ENCODE data around the gene PRSS38.

The PRSS38 gene

DNA sequence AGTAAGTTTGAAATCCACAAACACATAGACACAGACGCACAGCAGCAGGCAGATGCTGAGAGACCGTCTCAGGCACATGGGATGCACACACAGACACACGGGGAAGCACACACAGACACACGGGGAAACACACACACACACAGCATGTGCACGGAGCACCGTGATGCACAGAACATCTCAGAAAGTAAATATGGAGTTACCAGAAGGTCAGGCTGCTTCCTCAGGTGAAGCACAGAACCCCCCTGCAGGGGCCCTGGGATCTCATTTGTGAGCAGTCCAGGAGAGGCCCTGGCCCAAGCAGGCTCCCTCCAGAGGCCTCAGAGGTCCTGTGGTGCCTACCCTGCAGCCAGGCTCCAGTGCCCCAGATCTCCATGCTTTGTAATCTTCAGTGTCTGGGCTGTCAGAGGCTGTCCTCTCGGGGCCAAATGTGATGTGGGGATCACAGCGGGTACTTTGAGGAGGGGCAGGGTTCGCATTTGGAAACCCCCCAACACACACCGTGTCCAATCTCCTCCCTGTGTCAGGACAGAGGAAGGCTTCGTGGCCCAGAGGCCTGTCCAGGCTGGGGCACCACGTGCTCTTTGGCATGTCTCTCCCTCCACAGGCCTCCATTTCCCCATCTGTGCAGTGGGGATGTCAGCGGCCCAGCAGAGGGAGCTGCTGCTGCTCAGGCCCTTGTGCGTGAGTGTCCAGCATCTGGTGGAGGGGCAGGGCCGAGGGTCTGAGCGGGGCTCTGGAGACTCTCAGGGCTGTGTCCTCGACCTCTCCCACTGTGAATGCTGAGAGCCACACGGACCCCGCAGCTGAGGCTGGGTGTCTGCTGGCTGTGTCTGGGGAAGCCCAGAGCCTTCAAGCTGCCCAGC, 23.0 kb upstream of the PRSS38 start:
- no peak for DNase-seq (ENCODE audit: extremely low read depth in 1 of 2, low read depth in 1 of 2)

DNA sequence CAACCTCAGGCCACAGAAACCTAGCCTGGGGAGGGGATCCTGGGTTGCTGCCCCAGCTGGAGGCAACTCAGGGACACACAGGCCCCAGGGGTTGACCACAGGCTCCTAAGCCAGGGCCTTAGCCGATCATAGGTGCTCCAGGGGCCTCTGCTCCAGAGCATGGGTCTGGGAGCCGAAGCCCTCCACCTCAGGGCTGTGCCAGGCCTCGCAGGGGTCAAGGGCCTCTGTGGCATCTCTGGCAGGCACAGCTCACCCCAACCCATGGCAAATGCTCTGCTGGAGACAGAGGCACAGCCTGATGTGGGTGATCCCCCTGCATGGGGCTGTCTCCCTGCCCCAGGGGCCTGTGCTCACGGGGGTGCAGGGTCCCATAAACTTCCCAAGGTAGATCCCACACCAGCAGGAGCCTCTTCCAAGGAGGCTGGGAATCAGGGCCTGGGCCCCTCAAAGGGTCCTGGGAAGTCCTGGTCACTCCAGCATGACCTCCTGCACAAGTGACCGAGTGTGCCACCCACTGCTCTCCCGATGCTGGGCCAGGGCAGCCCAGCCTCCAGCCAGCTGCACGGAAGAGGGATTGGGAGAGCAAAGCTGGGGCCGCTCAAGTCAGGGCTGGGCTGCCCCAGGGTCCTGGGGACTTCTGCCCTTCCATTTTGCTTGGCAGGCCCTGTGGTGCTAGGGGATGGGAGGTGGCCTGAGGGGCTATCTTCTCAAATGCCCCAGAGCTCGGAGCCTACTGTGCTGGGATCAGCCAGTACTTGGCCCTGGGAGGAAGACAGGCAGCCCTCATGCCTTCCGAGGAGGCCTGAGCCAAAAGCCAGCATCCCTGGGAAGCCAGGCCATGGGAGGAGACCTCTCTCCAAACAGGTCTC, 22.2 kb upstream of the PRSS38 start:
- no peak for DNase-seq (ENCODE audit: extremely low read depth in 1 of 2, low read depth in 1 of 2)

DNA sequence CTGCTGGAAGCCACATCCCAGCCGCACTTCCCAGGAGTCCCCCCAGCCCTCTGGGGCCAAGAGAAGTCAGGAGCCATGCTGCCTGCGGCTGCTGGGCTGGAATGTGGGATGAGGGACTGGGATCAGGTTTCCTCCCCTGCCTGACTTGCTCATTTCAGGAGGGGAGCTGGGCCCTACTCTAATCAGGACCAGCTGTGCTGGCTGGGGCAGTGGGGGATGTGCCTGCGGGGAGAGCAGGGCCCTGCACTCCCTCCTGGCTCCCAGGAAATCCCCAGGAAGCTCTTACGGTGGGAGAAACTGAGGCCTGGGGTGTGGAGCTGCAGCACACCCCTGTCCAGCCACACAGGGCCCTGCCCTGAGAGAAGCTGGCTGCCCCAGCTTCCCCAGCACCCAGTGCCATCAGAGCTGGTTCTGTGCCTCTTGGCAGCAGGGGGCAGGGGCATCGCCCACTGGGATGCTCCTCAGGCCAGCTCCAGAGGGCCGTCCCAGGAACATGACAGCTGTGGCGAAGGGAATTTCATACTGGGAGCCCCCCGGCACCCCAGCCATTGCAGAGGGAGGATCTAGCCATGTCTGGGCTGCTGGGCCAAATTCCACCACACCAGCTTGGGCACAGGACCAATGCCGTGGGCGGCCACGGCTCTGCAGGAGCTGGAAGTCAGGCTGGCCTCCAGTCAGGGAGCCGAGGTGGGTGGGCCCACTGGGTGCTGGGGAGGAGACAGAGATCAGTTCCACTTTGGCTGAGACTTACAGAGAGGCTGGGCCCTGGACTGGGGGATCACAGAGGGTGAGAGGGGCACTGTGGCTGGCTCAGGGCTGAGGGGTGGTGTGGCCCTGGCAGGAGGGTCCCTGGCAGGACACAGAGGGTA, 21.3 kb upstream of the PRSS38 start:
- DNase-seq (ENCODE audit: extremely low read depth in 1 of 2, low read depth in 1 of 2): no peak

DNA sequence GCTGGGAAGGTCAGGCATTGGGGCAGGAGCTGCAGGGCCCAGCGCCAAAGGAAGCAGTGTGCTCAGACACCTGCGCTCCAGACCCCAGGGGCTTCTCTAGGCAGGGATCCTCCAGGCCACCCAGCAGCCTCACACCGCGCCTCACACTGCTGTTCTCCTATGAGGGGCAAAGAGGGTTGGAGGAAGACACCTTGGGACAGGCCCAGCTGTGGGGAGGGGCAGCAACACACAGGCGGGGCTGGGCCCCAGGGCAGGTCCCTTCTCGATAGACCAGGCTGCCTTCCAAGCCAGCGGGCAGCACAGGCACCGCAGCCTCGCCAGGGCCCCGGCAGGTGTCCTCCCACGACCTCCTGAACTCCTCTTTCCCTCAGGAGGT, 20.7 kb upstream of the PRSS38 start:
- DNase-seq (ENCODE audit: extremely low read depth in 1 of 2, low read depth in 1 of 2): no peak

DNA sequence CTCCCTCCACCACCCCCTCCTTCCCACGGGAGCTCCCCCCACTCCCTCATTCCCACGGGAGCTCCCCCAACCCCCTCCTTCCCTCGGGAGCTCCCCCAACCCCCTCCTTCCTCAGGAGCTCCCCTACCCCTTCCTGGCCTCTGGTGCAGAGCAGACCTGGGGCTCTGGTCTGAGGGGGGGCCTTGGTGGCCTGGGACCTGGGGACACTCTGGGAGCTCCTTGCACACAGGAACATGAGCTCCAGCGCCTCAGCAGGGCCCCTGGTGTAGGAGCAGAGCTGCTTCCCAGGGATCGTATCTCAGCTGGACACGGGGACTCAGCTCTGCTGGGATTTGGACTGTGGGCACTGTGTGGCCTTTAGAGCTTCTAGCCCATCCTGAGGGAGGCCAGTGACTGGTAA, 19.7 kb upstream of the PRSS38 start:
- no peak for DNase-seq (ENCODE audit: extremely low read depth in 1 of 2, low read depth in 1 of 2)

DNA sequence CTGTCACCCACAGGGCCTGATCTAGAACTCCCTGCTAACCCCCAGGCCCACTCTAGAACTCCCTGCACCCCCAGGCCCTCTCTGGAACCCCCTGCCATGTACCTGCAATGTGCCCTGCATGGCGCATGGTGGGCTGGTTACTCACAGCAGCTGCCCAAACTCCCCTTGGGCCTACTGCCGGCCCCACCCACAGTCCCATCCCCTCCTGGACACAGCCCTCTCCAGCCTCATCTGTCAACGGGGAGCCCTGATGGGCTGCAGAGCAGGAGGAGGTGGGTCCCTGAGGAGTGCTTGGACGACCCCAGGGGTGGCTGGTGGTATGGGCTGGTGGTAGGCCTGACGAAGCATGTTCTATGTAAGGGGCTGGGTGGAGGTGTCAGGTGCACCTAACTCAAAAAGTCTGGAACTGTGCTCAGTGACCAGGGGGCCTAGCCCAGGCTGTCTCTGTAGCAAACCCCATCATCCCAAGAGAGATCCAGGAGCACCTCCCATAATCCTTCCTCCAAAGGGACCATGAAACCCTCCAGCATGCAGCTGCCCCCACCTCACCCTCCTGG, 19.0 kb upstream of the PRSS38 start:
- no peak for DNase-seq (ENCODE audit: extremely low read depth in 1 of 2, low read depth in 1 of 2)

DNA sequence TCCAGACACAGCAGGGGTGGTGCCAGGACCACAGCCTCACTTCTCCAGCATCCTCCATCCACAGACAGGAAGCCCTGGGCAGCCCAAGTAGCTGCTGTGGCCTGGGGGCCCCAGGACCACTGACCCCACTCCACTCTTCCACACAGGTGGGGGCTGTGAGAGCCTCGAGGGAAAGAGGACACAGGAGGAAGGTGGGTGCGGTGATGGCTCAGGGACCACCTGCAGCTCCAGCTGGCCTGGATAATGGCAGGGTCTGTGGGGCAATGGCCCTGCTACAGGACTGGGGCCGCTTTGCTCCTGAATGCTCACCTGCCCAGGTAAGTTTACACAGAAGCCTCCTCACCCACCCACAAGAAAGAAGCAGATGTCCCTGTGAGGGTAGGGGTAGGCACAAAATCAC, 18.3 kb upstream of the PRSS38 start:
- DNase-seq (ENCODE audit: extremely low read depth in 1 of 2, low read depth in 1 of 2): no peak

DNA sequence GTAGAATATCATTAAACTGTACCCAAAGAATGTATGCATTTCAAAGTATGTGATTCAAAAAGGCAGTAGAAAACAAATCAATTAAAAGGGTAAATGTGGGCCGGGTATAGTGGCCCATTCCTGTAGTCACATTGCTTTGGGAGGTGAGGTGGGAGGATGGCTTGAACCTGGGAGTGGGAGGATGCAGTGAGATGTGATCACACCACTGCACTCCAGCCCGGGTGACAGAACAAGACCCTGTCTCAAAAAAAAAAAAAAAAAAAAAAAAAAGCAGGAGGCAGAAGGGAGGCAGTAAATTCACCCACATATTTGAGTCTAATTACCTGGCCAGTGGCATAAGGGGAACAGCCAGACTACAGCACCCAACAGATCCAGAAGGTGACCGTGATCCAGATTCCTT, 17.9 kb upstream of the PRSS38 start:
- no peak for DNase-seq (ENCODE audit: extremely low read depth in 1 of 2, low read depth in 1 of 2)

DNA sequence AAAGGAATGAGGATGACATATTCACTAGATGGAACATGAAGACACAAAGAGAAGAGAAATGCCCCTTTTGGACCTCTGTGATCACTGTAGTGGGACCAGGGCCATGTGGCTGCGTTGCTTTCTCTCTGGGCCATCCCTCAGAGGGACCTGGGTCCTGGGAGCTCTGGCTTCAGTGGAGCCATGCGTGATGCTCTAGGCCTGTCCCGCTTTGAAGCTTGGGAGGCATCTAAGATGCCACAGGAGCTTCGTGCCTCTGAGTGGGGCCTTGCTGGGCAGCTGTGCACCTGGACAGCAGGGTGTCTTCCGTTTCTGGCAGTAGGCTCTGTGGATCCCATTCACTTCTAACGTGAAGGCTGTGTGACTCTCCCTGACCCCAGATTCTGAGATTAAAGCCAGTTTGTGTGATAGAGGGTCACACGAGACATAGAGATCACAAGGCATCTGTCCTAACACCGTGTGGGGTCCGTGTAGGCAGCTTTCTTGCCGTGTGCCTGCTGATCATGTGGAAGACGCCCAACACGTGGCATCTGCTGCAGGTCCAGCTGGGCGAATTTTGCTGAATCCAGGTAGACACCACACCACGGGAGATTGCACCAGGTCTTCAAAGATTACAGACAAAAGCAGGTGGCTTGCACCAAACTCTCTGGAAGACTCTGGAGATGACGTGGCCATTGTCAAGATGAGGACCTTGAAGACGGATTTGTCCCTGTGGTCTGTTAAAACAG, 17.2 kb upstream of the PRSS38 start:
- no peak for DNase-seq (ENCODE audit: extremely low read depth in 1 of 2, low read depth in 1 of 2)

DNA sequence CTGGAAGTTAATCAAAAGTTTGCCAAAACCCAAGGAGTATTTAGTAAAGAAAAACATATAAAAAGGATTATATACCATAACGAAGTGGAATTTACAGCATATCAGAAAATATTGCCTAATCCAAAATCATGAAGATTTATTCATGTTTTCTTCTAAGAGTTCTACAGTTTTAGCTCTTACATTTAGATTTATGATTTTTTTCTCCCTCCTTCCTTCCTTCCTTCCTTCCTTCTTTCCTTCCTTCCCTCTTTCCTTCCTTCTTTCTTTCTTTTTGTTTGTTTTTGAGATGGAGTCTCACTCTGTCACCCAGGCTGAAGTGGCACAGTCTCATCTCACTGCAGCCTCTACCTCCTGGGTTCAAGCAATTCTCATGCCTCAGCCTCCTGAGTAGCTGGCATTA, 15.7 kb upstream of the PRSS38 start:
- no peak for DNase-seq (ENCODE audit: extremely low read depth in 1 of 2, low read depth in 1 of 2)

DNA sequence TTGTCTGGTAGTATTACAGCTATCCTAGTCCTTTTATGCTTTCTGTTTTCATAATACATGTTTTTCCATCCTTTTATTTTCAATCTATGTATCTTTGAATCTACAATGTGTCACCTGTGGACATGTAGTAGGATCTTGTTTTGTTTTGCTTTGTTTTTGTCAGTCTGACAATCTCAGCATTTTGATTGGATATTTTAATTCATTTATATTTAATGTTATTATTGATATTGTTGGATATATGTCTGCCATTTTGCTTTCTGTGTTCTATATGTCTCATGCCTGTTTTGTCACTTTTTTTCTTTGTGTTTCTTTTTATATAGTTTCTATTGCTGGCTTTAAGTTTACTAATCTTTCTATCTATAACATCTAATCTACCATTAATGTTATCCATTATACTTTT, 11.5 kb upstream of the PRSS38 start:
- no peak for DNase-seq (ENCODE audit: extremely low read depth in 1 of 2, low read depth in 1 of 2)

DNA sequence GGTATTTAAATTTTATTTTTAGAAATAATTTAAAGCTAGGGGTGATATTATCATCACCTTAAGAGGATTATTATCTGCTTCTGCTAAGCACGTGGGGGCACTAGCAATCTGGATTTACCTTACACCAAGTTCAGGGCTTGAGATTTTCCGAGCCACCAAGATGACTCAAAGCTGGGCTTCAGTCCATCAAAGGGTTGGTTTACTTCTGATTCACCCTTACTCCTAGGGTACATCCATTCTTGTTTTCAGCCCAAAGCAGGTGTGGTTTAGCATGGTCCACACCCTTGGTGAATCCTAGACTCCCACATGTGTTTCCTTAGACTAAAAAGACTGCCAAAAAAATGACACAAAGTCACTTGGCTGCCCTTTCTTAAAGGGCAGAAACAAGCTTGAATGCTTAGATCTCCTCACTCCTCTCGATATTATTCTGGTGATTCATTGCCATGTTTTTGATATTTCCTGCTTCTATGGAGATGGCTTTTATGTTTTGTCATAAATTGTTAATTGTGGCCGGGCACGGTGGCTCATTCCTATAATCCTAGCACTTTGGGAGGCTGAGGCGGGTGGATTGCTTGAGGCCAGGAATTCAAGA, 9.8 kb upstream of the PRSS38 start:
- no peak for DNase-seq (ENCODE audit: extremely low read depth in 1 of 2, low read depth in 1 of 2)

DNA sequence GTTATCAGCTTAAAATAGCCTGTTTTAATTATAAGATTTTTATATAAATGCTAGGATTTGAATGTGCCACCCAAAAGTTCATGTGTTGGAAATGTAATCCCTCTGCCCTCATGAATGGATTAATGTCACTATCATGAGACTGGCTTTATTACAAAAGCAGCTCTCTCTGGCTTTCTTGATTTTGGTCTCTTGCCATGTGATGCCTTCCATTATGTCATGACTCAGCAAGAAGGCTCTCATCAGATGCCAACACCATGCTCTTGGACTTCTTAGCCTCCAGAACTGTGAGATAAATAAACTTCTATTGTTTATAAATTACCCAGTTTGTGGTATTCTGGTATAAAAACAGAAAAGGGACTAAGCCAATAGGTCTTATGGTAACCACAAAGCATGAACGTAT, 6.9 kb upstream of the PRSS38 start:
- DNase-seq (ENCODE audit: extremely low read depth in 1 of 2, low read depth in 1 of 2): no peak

DNA sequence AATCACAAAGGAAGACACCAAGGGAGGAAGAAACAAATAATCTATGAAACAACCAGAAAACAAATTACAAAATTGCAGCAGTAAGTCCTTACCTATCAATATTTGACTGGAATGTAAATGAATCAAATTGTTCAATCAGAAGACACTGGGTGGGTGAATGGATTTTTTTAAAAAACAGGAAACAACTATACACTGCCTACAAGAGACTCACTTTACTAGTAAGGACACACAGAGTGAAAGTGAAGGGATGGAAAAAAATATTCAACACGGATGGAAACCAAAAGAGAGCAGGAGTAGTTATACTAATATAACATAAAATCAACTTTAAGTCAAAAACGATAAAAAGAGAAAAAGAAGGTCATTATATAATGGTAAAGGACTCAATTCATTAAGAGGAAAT, 6.4 kb upstream of the PRSS38 start:
- DNase-seq (ENCODE audit: extremely low read depth in 1 of 2, low read depth in 1 of 2): no peak

DNA sequence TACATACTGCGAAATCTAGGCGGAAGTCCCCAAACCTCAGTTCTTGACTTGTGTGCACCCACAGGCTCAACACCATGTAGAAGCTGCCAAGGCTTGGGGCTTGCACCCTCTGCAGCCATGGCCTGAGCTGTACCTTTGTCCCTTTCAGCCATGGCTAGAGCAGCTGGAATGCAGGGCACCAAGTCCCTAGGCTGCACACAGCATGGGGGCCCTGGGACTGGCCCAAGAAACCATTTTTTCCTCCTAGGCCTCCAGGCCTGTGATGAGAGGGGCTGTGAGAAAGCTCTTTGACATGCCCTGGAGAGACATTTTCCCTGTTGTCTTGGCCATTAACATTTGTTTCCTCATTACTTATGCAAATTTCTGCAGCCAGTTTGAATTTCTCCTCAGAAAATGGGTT, 1.5 kb upstream of the PRSS38 start:
- no peak for DNase-seq (ENCODE audit: extremely low read depth in 1 of 2, low read depth in 1 of 2)

DNA sequence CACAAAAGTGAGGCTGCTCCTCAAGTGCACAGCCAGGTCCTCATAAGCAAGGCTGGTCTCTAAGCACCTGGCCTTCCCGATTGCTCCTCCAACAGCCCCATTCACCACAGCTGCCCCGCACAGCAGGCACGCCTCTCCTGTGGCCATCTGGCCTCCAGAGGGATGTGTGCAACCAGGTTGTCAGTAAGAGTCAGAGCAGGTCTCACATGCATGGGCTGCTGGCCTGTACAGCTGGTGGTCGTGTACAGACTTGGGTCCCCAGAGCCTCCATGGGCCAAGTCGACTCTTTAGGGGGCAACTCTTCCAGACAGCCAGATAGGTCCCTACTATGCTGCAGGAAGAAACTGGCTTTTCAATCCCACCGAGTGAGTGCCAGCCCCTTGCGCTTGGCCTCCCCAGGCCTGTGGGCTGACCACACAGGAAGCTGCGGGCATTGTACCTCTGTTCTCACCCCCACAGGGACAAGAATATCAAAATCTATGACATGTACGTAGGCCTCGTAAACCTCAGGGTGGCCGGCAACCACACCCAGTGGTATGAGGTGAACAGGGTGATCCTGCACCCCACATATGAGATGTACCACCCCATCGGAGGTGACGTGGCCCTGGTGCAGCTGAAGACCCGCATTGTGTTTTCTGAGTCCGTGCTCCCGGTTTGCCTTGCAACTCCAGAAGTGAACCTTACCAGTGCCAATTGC, 1.4 kb downstream of the PRSS38 start:
- DNase-seq (ENCODE audit: extremely low read depth in 1 of 2, low read depth in 1 of 2): no peak

DNA sequence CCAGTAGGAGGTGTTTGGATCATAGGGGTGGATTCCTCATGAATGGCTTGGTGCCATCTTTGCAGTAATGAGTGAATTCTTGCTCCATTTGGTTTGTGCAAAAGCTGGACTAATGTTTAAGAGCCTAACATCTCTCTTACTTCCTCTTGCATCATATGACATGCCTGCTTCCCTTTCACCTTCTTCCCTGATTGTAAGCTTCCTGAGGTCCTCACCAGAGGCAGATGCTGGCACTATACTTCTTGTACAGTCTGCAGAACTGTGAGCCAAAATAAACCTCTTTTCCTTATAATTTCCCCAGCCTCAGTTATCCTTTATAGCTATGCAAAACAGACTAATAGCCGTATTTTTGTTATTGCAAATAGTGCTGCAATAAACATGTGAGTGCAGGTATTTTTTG, 8.1 kb downstream of the PRSS38 start:
- DNase-seq (ENCODE audit: extremely low read depth in 1 of 2, low read depth in 1 of 2): no peak

DNA sequence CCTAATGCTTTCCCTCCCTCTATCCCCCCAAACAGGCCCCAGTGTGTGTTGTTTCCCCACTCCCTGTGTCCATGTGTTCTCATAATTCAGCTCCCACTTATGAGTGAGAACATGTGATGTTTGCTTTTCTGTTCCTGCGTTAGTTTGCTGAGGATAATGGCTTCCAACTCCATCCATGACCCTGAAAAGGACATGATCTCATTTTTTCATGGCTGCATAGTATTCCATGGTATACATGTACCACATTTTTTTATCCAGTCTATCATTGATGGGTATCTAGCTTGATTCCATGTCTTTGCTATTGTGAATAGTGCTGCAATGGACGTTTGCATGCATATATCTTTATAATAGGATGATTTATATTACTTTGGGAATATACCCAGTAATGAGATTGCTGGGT, 8.7 kb downstream of the PRSS38 start:
- DNase-seq (ENCODE audit: extremely low read depth in 1 of 2, low read depth in 1 of 2): no peak

DNA sequence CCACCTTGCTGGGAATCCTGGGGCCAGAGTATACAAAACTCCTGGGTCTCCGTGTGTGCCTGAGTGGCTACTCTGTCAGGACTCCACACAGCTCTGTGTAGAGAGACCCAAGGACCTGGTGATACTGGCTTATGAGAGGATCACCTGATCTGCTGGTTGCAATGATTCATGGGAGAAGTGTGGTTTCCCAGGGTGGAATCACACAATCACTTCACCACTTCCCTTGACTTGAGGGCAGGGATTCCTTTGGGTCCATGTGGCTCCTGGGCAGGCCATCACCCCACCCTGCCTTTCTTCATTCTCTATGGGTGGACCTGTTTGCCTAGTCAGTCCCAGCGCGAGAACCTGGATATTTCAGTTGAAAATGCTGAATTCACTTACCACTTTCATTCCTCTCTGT, 13.3 kb downstream of the PRSS38 start:
- no peak for DNase-seq (ENCODE audit: extremely low read depth in 1 of 2, low read depth in 1 of 2)

All from activated CD8-positive, alpha-beta memory T cell treated with anti-CD3 and anti-CD28 coated beads for 1 hour (primary cell).